Right lobe of liver (tissue), 4 donors: Measurements from ENCODE around the gene MED12L.

Experiments used
- POLR2A ChIP-seq: fragments of 450-650 bp; IDR thresholded peaks from one replicate; pipeline ENCODE4 v1.6.1; 2017; ENCODE audit warnings: antibody characterized with exemption, mild to moderate bottlenecking
- TF ChIP-seq, protein P1 (sequence below), 4 donors: fragments of 200-600 bp in 3 of 4; fragments of 450-650 bp in 1 of 4; IDR thresholded peaks; one replicate each; pipeline versions ENCODE4 v1.5.1 to v1.8.0; 2016 to 2022; ENCODE audit warnings: antibody characterized with exemption in 4 of 4, mild to moderate bottlenecking in 2 of 4
- donor health status: DM: no; HTN: no; CAD: no.
- donor health status: DM: no; HTN: no; CAD: no.
- donor health status: DM: no; HTN: yes; CAD: no.

- TF ChIP-seq POLR2A = no peak
- TF ChIP-seq, protein P1, sequence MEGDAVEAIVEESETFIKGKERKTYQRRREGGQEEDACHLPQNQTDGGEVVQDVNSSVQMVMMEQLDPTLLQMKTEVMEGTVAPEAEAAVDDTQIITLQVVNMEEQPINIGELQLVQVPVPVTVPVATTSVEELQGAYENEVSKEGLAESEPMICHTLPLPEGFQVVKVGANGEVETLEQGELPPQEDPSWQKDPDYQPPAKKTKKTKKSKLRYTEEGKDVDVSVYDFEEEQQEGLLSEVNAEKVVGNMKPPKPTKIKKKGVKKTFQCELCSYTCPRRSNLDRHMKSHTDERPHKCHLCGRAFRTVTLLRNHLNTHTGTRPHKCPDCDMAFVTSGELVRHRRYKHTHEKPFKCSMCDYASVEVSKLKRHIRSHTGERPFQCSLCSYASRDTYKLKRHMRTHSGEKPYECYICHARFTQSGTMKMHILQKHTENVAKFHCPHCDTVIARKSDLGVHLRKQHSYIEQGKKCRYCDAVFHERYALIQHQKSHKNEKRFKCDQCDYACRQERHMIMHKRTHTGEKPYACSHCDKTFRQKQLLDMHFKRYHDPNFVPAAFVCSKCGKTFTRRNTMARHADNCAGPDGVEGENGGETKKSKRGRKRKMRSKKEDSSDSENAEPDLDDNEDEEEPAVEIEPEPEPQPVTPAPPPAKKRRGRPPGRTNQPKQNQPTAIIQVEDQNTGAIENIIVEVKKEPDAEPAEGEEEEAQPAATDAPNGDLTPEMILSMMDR (IDR thresholded peaks at IDR 0.05) = peak; percentile 14 to 39 (median 26)
Measured at GRCh38 chr3:151290673-151291072, 205.2 kb downstream of the MED12L start.
